ENCODE results near the gene GPATCH2L.

Gene GPATCH2L

DNA sequence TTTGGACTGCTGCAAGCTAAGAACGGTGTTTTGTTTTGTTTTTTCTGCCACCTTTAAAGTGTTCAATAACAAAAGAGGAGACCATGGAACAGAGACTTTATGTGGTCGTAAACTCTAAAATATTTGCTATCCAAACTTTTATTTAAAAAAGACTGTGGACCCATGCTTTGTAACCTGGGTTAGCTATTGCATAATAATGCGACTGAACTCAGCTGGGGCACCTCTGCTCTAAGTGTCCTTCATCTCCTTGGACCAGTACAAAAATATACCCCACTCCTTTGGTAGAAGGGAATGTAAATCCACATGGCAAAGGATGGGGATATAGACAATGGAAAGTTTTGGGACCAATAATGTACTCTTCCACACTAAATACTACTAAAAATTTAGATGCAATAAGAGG, 65.5 kb downstream of the GPATCH2L start:
- H3K9me3 ChIP-seq (ENCODE audit: control insufficient read depth, insufficient read depth, low read length), result no peaks in the 10 kb centered on the region; the same call in 1 of the 2 replicates
- H3K79me2 ChIP-seq (ENCODE audit: control insufficient read depth, low read length), result no peaks in the 10 kb centered on the region
- no peak overlapping the region for H3K4me3 ChIP-seq (ENCODE audit: low read length)
- H3K4me1 ChIP-seq (ENCODE audit: control insufficient read depth, low read length), result no peaks in the 10 kb centered on the region
- H3K9me2 ChIP-seq (replicated peaks; ENCODE audit: control insufficient read depth, low read length), result no peaks in the 10 kb centered on the region
- H3K36me3 ChIP-seq (ENCODE audit: control insufficient read depth, low read length), result no peaks in the 10 kb centered on the region
- H3K27ac ChIP-seq (ENCODE audit: low read depth, low read length), result no peak overlapping the region
- TF ChIP-seq, protein P1, sequence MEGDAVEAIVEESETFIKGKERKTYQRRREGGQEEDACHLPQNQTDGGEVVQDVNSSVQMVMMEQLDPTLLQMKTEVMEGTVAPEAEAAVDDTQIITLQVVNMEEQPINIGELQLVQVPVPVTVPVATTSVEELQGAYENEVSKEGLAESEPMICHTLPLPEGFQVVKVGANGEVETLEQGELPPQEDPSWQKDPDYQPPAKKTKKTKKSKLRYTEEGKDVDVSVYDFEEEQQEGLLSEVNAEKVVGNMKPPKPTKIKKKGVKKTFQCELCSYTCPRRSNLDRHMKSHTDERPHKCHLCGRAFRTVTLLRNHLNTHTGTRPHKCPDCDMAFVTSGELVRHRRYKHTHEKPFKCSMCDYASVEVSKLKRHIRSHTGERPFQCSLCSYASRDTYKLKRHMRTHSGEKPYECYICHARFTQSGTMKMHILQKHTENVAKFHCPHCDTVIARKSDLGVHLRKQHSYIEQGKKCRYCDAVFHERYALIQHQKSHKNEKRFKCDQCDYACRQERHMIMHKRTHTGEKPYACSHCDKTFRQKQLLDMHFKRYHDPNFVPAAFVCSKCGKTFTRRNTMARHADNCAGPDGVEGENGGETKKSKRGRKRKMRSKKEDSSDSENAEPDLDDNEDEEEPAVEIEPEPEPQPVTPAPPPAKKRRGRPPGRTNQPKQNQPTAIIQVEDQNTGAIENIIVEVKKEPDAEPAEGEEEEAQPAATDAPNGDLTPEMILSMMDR (IDR thresholded peaks at IDR 0.05; ENCODE audit: low read depth, low read length, poor library complexity, severe bottlenecking), result no peak
- no peak for TF ChIP-seq EZH2phosphoT487 (IDR thresholded peaks at IDR 0.05; ENCODE audit: borderline replicate concordance, low read length)
- H3F3A ChIP-seq (ENCODE audit: control insufficient read depth, insufficient read depth), result no peaks in the 10 kb centered on the region
- H4K20me1 ChIP-seq (ENCODE audit: control insufficient read depth, insufficient read depth, low read depth, low read length), result no peaks in the 10 kb centered on the region
- H3K27me3 ChIP-seq (ENCODE audit: control insufficient read depth, low read length), result peaks cover 4% of the 10 kb centered on the region; the same call in 1 of the 2 replicates
- no peak overlapping the region for H3K4me2 ChIP-seq (ENCODE audit: low read length)

GRCh38 chr14:76218662-76219061, 66.9 kb downstream of the GPATCH2L start:
- Histone ChIP-seq H4K20me1 (ENCODE audit: control insufficient read depth, insufficient read depth, low read depth, low read length) (no peaks in the 10 kb centered on the region), H3K79me2 (ENCODE audit: control insufficient read depth, low read length) (no peaks in the 10 kb centered on the region), H3K27ac (ENCODE audit: low read depth, low read length) (no peak overlapping the region), H3K36me3 (ENCODE audit: control insufficient read depth, low read length) (no peaks in the 10 kb centered on the region), H3K9me2 (replicated peaks; ENCODE audit: control insufficient read depth, low read length) (no peaks in the 10 kb centered on the region), H3K27me3 (ENCODE audit: control insufficient read depth, low read length) (peaks cover 4% of the 10 kb centered on the region; the same call in 1 of the 2 replicates), H3F3A (ENCODE audit: control insufficient read depth, insufficient read depth) (no peaks in the 10 kb centered on the region), H3K4me3 (ENCODE audit: low read length) (no peak overlapping the region), H3K4me2 (ENCODE audit: low read length) (no peak overlapping the region), H3K9me3 (ENCODE audit: control insufficient read depth, insufficient read depth, low read length) (no peaks in the 10 kb centered on the region; the same call in 1 of the 2 replicates), H3K4me1 (ENCODE audit: control insufficient read depth, low read length) (no peaks in the 10 kb centered on the region)
- TF ChIP-seq, protein P1 (IDR thresholded peaks at IDR 0.05; ENCODE audit: low read depth, low read length, poor library complexity, severe bottlenecking), result no peak
- no peak for TF ChIP-seq EZH2phosphoT487 (IDR thresholded peaks at IDR 0.05; ENCODE audit: borderline replicate concordance, low read length)

- Histone ChIP-seq H3K4me3 (ENCODE audit: low read length) (no peak overlapping the region), H3K4me2 (ENCODE audit: low read length) (no peak overlapping the region), H3K79me2 (ENCODE audit: control insufficient read depth, low read length) (no peaks in the 10 kb centered on the region), H4K20me1 (ENCODE audit: control insufficient read depth, insufficient read depth, low read depth, low read length) (no peaks in the 10 kb centered on the region), H3K9me3 (ENCODE audit: control insufficient read depth, insufficient read depth, low read length) (no peaks in the 10 kb centered on the region; the same call in 1 of the 2 replicates), H3F3A (ENCODE audit: control insufficient read depth, insufficient read depth) (no peaks in the 10 kb centered on the region), H3K9me2 (replicated peaks; ENCODE audit: control insufficient read depth, low read length) (no peaks in the 10 kb centered on the region), H3K36me3 (ENCODE audit: control insufficient read depth, low read length) (no peaks in the 10 kb centered on the region), H3K4me1 (ENCODE audit: control insufficient read depth, low read length) (no peaks in the 10 kb centered on the region), H3K27me3 (ENCODE audit: control insufficient read depth, low read length) (peaks cover 4% of the 10 kb centered on the region; the same call in 1 of the 2 replicates), H3K27ac (ENCODE audit: low read depth, low read length) (no peak overlapping the region)
- TF ChIP-seq, protein P1 (IDR thresholded peaks at IDR 0.05; ENCODE audit: low read depth, low read length, poor library complexity, severe bottlenecking), result no peak
- TF ChIP-seq EZH2phosphoT487 (IDR thresholded peaks at IDR 0.05; ENCODE audit: borderline replicate concordance, low read length), result no peak
Measured at GRCh38 chr14:76219873-76220272, 68.2 kb downstream of the GPATCH2L start.
